ENCODE data around the gene POLR3B. TPM values are rescaled to one million over a fixed set of nuclear protein-coding genes. Genes with fewer than 3 reads are reported as not detected.

The POLR3B gene
- total and polyA plus RNA-seq, 9 of the 15 experiments (the other 6 are each of a cell fraction or from before 2014, with no cell fraction given): 7.6 to 17.9 (median 14.4) TPM

DNA sequence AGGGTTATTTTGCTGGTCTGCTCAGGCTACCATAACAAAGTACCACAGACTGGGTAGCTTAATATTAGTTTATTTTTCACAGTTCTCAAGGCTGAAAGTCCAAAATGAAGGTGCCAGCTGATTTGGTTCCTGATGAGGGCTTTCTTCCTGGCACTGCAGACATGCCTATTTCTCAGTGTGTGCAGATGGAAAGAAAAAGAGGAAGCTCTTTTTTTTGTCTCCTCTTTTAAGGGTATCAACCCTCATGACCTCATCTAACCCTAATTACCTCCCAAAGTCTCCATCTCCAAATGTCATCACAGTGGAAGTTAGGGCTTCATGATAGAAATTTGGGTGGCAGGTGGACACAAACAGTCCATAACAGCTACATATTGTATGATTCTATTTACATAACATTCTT is 25.0 kb upstream of the POLR3B start (continued):
- TF ChIP-seq RREB1 (CRISPR knock-in tag; IDR thresholded peaks at IDR 0.05) (no peak), GABPA (tag; conservative IDR thresholded peaks at IDR 0.05; ENCODE audit: low read depth) (no peak), E4F1 (CRISPR knock-in tag; IDR thresholded peaks at IDR 0.05; ENCODE audit: borderline replicate concordance) (no peak), ZNF764 (CRISPR knock-in tag; IDR thresholded peaks at IDR 0.05; ENCODE audit: low read depth) (no peak), ZC3H8 (IDR thresholded peaks at IDR 0.05) (no peak), ZNF384 (IDR thresholded peaks at IDR 0.05; ENCODE audit: low read depth, low read length) (no peak), MXI1 (IDR thresholded peaks at IDR 0.05; ENCODE audit: low read depth, low read length) (no peak)
- TF ChIP-seq, protein P1, sequence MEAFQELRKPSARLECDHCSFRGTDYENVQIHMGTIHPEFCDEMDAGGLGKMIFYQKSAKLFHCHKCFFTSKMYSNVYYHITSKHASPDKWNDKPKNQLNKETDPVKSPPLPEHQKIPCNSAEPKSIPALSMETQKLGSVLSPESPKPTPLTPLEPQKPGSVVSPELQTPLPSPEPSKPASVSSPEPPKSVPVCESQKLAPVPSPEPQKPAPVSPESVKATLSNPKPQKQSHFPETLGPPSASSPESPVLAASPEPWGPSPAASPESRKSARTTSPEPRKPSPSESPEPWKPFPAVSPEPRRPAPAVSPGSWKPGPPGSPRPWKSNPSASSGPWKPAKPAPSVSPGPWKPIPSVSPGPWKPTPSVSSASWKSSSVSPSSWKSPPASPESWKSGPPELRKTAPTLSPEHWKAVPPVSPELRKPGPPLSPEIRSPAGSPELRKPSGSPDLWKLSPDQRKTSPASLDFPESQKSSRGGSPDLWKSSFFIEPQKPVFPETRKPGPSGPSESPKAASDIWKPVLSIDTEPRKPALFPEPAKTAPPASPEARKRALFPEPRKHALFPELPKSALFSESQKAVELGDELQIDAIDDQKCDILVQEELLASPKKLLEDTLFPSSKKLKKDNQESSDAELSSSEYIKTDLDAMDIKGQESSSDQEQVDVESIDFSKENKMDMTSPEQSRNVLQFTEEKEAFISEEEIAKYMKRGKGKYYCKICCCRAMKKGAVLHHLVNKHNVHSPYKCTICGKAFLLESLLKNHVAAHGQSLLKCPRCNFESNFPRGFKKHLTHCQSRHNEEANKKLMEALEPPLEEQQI (IDR thresholded peaks at IDR 0.05): no peak
- TF ChIP-seq, protein P2, sequence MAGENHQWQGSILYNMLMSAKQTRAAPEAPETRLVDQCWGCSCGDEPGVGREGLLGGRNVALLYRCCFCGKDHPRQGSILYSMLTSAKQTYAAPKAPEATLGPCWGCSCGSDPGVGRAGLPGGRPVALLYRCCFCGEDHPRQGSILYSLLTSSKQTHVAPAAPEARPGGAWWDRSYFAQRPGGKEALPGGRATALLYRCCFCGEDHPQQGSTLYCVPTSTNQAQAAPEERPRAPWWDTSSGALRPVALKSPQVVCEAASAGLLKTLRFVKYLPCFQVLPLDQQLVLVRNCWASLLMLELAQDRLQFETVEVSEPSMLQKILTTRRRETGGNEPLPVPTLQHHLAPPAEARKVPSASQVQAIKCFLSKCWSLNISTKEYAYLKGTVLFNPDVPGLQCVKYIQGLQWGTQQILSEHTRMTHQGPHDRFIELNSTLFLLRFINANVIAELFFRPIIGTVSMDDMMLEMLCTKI (IDR thresholded peaks at IDR 0.05; ENCODE audit: partially characterized antibody): no peak
- TF ChIP-seq, protein P3, sequence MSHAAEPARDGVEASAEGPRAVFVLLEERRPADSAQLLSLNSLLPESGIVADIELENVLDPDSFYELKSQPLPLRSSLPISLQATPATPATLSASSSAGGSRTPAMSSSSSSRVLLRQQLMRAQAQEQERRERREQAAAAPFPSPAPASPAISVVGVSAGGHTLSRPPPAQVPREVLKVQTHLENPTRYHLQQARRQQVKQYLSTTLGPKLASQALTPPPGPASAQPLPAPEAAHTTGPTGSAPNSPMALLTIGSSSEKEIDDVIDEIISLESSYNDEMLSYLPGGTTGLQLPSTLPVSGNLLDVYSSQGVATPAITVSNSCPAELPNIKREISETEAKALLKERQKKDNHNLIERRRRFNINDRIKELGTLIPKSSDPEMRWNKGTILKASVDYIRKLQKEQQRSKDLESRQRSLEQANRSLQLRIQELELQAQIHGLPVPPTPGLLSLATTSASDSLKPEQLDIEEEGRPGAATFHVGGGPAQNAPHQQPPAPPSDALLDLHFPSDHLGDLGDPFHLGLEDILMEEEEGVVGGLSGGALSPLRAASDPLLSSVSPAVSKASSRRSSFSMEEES (CRISPR knock-in tag; IDR thresholded peaks at IDR 0.05): no peak

All from K562 (cell line).